Neutrophil (primary cell): ENCODE results near the gene NR3C2.

Experiments
- H3K27ac ChIP-seq: fragments of 200-600 bp; sonication (generic); 2 replicates; pipeline ENCODE4 v1.5.1; 2016; ENCODE audit warnings: mild to moderate bottlenecking, moderate library complexity
- H3K27me3 ChIP-seq: fragments of 200-600 bp; sonication (generic); 2 replicates; pipeline ENCODE4 v1.6.0; 2016; ENCODE audit warnings: mild to moderate bottlenecking
- H3K36me3 ChIP-seq: fragments of 200-600 bp; sonication (generic); 2 replicates; pipeline ENCODE4 v1.5.1; 2017
- H3K4me1 ChIP-seq, 2 experiments: fragments of 200-600 bp in 1 of 2; sonication (generic) in 1 of 2; 1 replicate in 1 of 2; 2 replicates in 1 of 2; pipeline versions ENCODE4 v1.5.1 to v1.6.1; 2013 to 2016; ENCODE audit warnings: low read depth in 1 of 2, low read length in 1 of 2, mild to moderate bottlenecking in 1 of 2, moderate library complexity in 1 of 2; ENCODE audit not compliant: control insufficient read depth in 1 of 2, insufficient read depth in 1 of 2
- H3K4me3 ChIP-seq, 2 experiments: fragments of 200-600 bp in 1 of 2; sonication (generic) in 1 of 2; 1 replicate in 1 of 2; 2 replicates in 1 of 2; pipeline ENCODE4 v1.5.1; 2013 to 2016; ENCODE audit warnings: low read depth in 1 of 2, low read length in 1 of 2, mild to moderate bottlenecking in 1 of 2, moderate library complexity in 1 of 2
- H3K9me3 ChIP-seq: fragments of 200-600 bp; sonication (generic); 2 replicates; pipeline ENCODE4 v1.5.1; 2016
- TF ChIP-seq, protein P1 (sequence below): fragments of 200-600 bp; sonication (generic); IDR thresholded peaks from 2 replicates; pipeline ENCODE4 v1.5.1; 2016; ENCODE audit warnings: antibody characterized with exemption

Gene NR3C2

DNA sequence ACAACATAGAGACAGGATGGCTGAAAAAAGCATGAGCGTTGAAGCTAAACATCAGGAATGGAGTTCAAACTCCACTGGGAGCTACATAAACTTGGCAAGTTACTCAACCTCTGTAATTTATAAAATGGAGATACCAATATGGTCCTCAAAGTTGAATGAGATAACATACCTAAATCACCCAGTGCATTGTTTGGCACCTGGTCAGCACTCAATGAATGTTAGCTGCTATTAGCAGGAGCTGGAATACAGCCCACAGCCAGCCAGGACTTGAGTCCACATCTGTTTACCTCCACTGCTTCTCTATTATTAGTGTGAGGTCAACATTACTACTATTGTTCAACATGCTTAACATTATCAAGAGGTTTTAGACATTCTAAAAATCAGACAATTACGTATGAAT, 97.9 kb downstream of the NR3C2 start:
- H3K27ac ChIP-seq, result no peak overlapping the region
- no peaks in the 10 kb centered on the region for H3K36me3 ChIP-seq
- H3K9me3 ChIP-seq, result no peaks in the 10 kb centered on the region
- no peaks in the 10 kb centered on the region for H3K27me3 ChIP-seq
- H3K4me3 ChIP-seq, result no peak overlapping the region
- H3K4me1 ChIP-seq, result no peaks in the 10 kb centered on the region
- TF ChIP-seq, protein P1, sequence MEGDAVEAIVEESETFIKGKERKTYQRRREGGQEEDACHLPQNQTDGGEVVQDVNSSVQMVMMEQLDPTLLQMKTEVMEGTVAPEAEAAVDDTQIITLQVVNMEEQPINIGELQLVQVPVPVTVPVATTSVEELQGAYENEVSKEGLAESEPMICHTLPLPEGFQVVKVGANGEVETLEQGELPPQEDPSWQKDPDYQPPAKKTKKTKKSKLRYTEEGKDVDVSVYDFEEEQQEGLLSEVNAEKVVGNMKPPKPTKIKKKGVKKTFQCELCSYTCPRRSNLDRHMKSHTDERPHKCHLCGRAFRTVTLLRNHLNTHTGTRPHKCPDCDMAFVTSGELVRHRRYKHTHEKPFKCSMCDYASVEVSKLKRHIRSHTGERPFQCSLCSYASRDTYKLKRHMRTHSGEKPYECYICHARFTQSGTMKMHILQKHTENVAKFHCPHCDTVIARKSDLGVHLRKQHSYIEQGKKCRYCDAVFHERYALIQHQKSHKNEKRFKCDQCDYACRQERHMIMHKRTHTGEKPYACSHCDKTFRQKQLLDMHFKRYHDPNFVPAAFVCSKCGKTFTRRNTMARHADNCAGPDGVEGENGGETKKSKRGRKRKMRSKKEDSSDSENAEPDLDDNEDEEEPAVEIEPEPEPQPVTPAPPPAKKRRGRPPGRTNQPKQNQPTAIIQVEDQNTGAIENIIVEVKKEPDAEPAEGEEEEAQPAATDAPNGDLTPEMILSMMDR, result no peak

- no peaks in the 10 kb centered on the region for H3K9me3 ChIP-seq
- no peaks in the 10 kb centered on the region for H3K4me1 ChIP-seq
- no peak overlapping the region for H3K27ac ChIP-seq
- no peaks in the 10 kb centered on the region for H3K27me3 ChIP-seq
- H3K36me3 ChIP-seq, result no peaks in the 10 kb centered on the region
- TF ChIP-seq, protein P1, result no peak
- H3K4me3 ChIP-seq, result no peak overlapping the region
Observed at GRCh38 chr4:148341980-148342800, 100.0 kb downstream of the NR3C2 start.

DNA sequence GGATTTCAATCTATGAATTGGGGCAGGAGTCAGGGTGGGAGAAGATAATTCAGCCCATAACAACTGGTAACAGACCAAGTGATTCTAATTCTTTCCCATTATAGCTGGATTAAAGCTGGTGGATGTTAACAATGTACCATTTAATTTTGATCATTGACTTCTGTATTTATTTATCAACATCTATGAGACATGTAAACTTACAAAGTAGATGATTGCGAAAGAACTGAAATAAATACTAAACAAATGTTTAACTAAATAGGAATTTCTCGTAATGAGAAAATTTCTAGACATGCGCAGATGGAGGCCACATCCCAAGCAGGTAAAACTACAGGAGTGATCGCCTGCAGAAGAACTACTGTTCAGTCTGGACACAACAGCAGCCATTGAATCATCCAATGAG, 107.1 kb downstream of the NR3C2 start:
- no peak overlapping the region for H3K27ac ChIP-seq
- H3K9me3 ChIP-seq, result no peaks in the 10 kb centered on the region
- H3K4me3 ChIP-seq, result no peak overlapping the region
- TF ChIP-seq, protein P1, result no peak
- H3K27me3 ChIP-seq, result no peaks in the 10 kb centered on the region
- no peaks in the 10 kb centered on the region for H3K4me1 ChIP-seq
- no peaks in the 10 kb centered on the region for H3K36me3 ChIP-seq

GRCh38 chr4:148333265-148333664, 108.9 kb downstream of the NR3C2 start:
- Histone ChIP-seq H3K4me1 (no peaks in the 10 kb centered on the region), H3K36me3 (no peaks in the 10 kb centered on the region), H3K27ac (no peak overlapping the region), H3K9me3 (no peaks in the 10 kb centered on the region), H3K27me3 (no peaks in the 10 kb centered on the region), H3K4me3 (no peak overlapping the region)
- TF ChIP-seq, protein P1, result no peak

DNA sequence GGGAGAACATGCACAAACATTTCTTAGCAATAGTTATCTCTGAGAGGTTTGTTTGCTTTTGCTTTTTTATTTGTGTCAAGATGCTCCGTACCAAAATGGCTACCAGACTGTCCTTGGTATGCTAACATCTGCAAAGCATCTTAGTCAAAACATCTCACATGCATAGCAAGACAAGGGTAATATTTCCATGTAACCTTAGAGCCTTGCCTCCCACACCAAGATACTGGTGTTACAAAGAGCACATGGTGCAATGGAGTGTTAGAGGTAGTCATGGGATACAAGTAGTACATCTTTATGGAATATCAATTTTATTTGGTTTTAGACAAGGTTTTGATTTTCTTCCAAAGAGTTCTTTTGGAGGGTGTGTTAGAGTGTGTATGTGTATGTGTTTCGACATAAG, 109.7 kb downstream of the NR3C2 start:
- H3K4me1 ChIP-seq, result no peaks in the 10 kb centered on the region
- no peaks in the 10 kb centered on the region for H3K36me3 ChIP-seq
- H3K4me3 ChIP-seq, result no peak overlapping the region
- H3K27me3 ChIP-seq, result no peaks in the 10 kb centered on the region
- no peaks in the 10 kb centered on the region for H3K9me3 ChIP-seq
- TF ChIP-seq, protein P1, result no peak
- no peak overlapping the region for H3K27ac ChIP-seq
